Colon (tissue), 2 donors: ENCODE data around the gene CLIP1.
A peak's percentile ranks its signal among the peaks of the same experiment; 100 is the strongest.

Source experiments
- FAIRE-seq: peaks from 2 replicates; lab custom pipeline; 2012; peaks lifted over from hg19 to GRCh38; lab: Jason Lieb, UNC
- donor health status: control.
- donor health status: control.

CLIP1 gene

DNA sequence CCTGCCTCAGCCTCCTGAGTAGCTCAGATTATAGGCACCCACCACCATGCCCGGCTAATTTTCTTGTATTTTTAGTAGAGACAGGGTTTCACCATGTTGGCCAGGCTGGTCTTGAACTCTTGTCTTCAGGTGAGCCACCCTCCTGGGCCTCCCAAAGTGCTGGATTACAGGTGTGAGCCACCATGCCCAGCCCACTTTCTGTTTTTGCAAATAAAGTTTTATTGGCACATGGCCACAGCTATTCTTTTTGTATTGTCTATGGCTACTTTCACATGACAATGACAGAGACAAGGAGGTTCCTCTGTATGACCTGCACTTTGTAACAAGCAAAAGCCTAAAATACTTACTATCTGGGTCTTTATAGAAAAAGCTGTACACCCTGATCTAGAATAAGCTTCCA is 176.9 kb downstream of the CLIP1 start:
- FAIRE-seq = no peak

DNA sequence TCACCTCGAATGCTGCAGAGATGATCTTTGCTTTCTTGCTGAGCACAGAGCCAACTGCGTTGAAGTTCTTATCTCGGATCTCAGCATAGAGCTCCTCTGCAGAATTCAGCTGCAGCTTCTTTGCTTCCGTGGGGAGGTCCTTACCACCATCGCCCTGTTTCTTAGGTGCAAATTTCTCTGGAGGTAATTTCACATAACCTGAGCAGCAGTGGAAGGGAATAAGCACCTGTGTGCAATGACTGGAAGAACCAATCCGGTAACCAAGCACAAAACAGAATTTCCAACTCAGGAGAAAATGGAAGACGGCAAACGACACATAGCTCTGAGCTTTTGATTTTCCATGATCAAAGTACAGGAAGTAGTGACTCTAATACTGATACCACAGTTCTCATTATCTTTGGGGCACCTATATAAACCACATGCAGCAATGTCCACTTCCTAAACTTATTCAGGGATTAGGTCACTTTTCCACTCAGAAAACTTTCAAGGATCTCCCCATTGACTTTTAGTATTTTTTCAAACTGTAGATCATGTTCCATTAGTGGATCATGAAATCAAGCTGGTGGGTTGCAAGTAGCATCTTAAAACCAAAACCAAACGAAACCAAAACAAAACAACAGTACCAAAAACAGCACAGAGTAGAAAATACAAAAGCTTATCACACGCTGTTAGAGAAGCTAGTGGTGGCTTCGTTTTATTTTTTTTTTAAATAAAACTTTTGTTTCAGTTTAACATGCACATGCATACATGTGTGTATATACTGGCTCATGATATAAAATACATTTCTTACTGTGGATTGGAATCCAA is 177.7 kb downstream of the CLIP1 start:
- FAIRE-seq = no peak

DNA sequence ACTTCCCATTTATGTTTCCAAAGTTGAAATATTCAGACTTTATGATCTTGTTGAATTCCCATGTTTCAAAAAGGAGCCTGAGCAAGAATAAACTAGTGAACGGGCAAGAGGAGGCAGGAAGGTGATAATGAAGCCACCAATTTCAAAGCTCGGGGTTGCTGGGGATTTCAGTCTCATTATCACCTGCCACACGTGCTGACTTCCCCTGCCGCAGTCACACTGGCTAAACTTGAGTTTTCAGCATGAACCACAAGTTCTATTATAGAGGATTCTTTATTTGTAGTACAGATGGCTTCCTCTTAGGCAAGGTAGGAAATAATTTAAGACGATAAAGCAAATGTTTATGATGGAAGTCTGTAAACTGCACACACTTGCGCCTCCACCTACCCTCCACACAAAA is 178.5 kb downstream of the CLIP1 start:
- no peak for FAIRE-seq

DNA sequence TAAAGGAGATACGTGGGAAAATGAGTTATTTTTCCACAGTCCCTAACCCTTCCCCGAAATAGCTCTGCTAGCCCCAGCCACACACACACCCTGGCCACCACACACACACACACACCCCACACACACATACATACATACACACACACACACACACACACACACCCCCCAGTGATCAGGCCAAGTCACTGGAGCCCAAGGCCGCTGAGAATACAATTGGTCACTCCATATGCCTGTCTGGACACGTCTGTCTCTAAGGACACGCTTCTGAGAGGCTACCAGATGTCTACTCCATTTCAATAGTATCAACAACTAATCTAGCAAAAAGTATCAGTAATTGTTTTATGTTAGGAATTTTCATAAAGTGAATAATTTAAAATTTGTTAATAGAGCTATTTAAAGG is 183.6 kb downstream of the CLIP1 start:
- FAIRE-seq = no peak

DNA sequence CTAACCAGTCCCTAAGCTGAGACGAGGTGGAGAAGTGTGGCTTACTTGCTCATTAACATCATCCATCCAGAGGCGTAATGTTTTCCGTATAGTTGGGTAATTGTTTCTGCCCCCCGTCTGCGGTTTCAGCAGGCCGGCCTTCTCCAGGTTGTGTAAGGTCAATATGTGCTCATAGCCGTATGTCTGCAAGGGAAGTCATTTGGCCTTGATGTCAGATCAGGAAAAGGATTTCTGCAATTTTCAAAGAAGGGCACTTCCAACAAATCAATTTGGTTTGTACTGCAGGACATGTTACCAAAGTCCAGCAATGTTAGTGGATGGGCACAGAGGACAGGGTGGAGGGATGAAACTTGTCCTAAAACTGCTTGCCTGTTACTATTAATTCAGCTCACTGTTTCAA is 186.7 kb downstream of the CLIP1 start:
- FAIRE-seq = no peak

DNA sequence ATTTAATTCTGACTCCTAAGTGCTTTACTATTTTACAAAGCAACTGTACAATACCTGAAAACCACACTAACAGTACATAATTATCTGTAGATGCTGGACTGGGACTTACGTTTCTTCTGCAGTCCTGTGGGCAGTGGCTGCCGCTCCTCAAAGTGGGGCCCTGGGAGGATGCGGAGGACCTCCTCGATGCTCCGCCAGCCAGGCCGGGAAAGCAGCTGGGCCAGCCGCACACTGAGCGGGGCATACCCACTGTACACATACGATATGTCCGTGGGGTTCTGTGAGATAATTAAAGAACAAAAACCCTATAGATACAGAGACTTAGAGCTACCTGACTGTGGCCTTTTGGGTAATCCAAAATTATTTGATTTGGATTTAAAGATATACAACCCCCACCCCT is 189.8 kb downstream of the CLIP1 start:
- no peak for FAIRE-seq

DNA sequence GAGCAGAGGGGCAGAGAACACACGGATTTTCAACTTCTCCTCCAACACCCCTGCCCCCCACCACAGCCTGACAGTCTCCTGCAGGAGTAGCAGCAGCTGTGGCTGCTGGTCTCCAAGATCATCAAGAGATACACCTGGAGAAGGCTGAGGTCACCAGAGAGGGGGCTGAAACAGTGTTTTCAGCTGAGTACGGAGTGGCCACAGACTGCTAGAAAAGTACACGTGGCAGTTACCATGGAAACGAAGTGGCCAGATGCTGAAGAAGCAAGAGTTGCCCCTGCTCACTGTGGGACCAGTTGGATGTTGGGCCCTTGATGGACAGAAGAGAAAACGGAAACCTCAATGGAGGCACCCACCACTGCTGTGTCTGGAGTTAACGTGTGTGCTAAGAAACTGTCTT is 191.7 kb downstream of the CLIP1 start:
- FAIRE-seq = no peak

DNA sequence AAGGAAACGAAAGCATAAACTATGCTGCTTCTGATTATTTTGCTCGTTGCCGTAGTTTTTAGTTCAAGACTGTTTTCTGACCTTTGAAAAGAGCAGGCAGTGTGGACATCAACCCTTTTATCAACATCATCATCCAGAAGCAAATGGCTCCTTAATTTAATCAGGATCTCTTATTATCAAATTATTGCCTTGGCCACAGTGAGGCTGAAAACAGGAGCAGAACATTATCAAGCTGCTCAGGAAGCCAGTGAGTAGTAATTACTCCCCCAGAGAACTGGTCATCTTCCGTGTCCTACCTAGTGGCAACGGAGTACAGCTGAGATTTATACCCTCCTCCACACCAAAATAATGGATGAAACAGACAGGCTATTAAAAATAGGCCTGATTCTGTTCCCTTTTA is 194.4 kb downstream of the CLIP1 start:
- FAIRE-seq = no peak

DNA sequence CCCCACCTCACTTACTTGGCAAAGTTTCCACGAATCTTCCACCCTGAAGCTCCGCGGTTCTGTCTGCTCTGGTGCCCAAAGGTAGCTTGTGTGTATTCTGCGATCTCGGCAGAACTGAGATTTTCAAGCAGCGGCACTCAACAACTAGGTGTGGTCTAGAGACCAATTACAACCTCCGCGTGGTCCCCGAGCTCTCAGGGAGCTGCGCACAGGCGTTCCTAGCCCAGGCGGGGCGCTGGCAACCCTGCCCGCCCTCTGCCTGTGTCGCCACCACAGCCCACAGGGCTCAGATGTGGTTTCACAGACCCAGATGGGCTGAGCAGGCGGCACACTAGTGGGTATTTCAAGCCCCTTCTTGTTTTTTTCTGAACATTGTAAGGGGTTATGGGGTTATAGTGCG is 195.1 kb downstream of the CLIP1 start:
- no peak for FAIRE-seq

DNA sequence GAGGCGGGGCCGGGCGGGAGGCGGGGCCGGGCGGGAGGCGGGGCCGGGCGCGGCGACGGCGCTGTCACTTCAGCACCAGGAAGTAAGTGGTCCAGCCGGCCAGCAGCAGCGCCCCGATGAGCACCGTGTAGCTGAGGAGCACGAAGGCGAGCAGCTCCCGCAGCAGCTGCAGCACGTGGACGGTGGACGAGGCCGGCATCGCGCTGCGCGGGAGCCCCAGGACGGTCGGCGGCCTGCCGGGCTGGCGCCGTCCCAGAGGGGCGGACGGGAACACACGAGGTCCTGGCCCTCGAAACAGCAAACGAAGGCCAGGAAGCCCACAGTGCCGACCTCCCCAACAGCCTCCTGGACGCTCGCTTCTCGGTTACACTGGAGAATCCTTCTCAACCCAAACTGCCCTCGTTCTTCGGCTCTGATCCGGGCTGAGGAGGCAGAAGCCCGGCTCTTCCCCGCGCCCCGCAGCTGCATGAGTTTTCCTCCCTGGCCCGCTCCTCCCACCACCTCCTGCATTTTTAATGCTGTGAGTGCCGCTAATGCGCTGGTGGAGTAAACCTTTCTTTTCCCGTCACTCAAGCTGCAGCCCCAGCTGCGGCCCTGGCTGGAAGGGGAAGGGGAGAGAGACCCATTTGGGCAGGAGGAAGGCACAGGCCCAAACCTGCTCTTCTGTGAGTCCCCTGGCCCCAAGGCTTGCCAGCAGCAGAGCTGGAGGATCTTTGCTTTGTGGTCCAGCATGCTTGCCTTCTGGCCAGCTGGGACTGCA is 195.9 kb downstream of the CLIP1 start:
- no peak for FAIRE-seq

DNA sequence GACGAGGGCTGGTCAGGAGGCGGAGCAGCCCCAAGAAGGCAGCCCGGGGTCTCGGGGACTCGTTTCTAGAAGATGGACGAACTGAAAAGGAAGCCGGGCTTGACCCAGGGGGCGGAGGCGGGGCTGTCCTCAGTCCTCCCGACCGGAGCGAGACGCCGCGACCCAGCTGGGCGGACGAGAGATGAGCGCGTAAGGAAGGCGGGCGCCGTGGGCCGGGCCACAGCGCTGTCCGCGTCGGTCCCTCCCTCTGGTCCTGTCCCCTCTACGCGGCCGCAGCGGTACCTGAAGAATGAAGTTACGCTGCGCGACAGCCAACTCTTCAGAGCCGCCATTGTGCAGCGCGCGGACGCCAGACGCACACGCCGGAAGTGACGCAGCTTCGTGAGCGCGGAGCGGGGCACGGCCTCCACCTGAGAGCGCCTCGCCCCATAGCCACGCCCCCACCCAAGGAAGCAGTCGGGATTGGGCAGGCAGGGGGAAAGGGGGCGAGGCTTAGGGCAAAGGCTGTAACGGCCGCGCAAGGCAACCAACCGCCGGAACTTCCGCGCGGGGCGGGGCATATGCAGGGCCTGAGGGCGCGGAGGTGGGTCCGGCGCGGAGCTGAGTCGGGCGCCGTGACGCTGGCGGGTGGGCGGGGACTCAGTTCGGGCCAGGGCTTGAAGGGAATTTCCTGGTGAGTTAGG is 196.6 kb downstream of the CLIP1 start, which contains the start of gene DIABLO:
DIABLO (minus strand) TSS at position 370 of the 683 bp plus-strand sequence; CDS start at position 332, 38 bp downstream.
- peak; percentile 75 for FAIRE-seq
